ENCODE measurements around the gene CNPY1. TPM values are rescaled to one million over a fixed set of nuclear protein-coding genes. Genes with fewer than 3 reads are reported as not detected.
"Not testable (repeated sequence)": the region's sequence is repeated elsewhere in the genome, so short reads cannot be mapped to it uniquely, and the experiment has no call there.

The CNPY1 gene
- total RNA-seq, 2 experiments from 2014 or later, result not detected

- Mint-ChIP-seq H3K36me3 (no peaks in the 10 kb centered on the region), H3K4me1 (peaks cover 2% of the 10 kb centered on the region), H3K9me3 (no peaks in the 10 kb centered on the region), H3K27me3 (peaks cover 59% of the 10 kb centered on the region), H3K4me3 (no peak overlapping the region), H3K27ac (no peak overlapping the region)
- ATAC-seq (ENCODE audit: low read depth) (no peak), DNase-seq (no peak)
- POLR2A ChIA-PET, result no interaction called here
These were observed 18.7 kb downstream of the CNPY1 start for GRCh38 chr7:155527664-155528063.

DNA sequence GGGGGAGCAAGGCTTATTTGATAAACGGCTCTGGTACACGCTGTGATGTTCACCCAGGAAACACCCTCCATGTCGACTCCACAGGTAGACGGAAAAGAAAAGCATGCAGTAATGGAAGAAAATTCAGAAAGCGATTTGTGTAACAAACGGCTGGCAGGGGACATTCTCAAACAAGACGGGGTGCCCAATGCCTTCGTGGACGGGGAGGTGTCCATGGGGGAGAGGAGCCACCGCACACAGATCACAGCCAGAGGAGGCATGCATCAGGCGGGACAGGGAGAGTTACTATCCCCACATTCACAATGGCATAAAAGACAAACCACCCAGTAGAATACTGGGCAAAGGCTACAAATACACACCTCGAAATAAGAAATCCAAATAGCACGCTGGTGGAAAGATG is 20.1 kb downstream of the CNPY1 start:
- Mint-ChIP-seq H3K4me3 (no peak overlapping the region), H3K9me3 (no peaks in the 10 kb centered on the region), H3K4me1 (no peaks in the 10 kb centered on the region), H3K27me3 (peaks cover 47% of the 10 kb centered on the region), H3K36me3 (no peaks in the 10 kb centered on the region), H3K27ac (no peak overlapping the region)
- ATAC-seq (ENCODE audit: low read depth) (no peak), DNase-seq (no peak)
- POLR2A ChIA-PET, result no interaction called here

DNA sequence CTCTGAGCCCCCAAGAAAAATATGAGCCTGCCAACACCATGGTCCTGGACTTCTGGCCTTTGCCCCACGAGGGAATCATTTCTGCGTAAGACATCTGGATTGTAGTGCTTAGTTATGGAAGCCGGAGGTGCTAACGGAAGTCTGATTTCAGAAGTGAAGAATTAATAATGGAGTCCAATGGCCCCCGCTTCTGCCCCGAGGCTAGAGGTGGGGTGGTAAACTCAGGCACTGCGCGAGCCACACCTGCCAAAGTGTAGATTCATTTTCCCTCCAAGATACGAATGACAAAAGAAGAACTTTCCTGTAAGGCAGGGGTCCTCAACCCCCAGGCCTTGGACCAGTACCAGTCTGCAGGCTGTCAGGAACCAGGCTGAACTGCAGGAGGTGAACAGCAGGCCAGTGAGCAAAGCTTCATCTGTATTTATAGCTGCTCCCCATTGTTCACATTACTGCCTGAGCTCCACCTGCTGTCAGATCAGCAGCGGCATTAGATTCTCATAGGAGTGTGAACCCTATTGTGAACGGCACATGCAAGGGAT is 22.3 kb downstream of the CNPY1 start:
- peaks cover 47% of the 10 kb centered on the region for H3K27me3 Mint-ChIP-seq
- H3K36me3 Mint-ChIP-seq, result no peaks in the 10 kb centered on the region
- H3K27ac Mint-ChIP-seq, result no peak overlapping the region
- POLR2A ChIA-PET, result no interaction called here
- no peaks in the 10 kb centered on the region for H3K4me1 Mint-ChIP-seq
- no peaks in the 10 kb centered on the region for H3K9me3 Mint-ChIP-seq
- no peak for DNase-seq
- ATAC-seq (ENCODE audit: low read depth), result no peak
- no peak overlapping the region for H3K4me3 Mint-ChIP-seq

GRCh38 chr7:155523168-155523675 is 23.1 kb downstream of the CNPY1 start:
- H3K9me3 Mint-ChIP-seq, result no peaks in the 10 kb centered on the region
- H3K4me3 Mint-ChIP-seq, result no peak overlapping the region
- H3K27ac Mint-ChIP-seq, result no peak overlapping the region
- POLR2A ChIA-PET, result no interaction called here
- DNase-seq (no peak), ATAC-seq (ENCODE audit: low read depth) (no peak)
- H3K4me1 Mint-ChIP-seq, result no peaks in the 10 kb centered on the region
- no peaks in the 10 kb centered on the region for H3K36me3 Mint-ChIP-seq
- peaks cover 40% of the 10 kb centered on the region for H3K27me3 Mint-ChIP-seq

DNA sequence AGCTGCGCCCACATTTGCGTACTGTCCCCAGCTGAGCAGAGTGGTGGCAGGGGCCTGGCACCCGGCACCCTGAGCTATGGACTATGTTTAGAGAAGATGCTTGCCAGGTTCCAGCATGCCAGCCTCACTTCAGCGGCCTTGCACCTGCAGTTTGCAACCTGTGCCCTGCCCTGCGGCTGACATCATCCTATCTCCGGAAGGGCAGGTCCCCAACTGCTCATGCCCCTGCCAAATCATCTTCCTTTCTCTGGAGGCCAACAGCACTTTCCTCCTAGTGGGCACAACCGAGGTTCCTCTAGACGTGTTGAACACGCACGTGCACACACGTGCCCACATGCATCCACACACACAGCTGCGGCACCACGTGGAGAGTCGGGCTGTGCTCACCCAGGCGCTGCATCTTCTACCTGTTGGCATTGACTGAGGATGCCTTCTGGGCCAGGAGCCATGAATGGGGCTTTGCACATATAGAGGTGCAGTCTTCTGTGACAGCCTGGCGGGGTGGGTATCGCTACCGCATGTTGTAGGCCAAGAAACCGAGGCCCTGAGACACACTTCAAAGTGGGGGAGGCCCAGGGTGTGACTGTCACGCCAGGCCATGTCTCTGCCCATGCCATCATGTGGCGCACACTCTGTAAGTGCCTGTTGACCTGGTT is 24.5 kb downstream of the CNPY1 start:
- Mint-ChIP-seq H3K4me1 (no peaks in the 10 kb centered on the region), H3K4me3 (no peak overlapping the region), H3K36me3 (no peaks in the 10 kb centered on the region), H3K27ac (no peak overlapping the region), H3K27me3 (peaks cover 43% of the 10 kb centered on the region), H3K9me3 (no peaks in the 10 kb centered on the region)
- POLR2A ChIA-PET, result no interaction called here
- no peak for DNase-seq
- no peak for ATAC-seq (ENCODE audit: low read depth)

DNA sequence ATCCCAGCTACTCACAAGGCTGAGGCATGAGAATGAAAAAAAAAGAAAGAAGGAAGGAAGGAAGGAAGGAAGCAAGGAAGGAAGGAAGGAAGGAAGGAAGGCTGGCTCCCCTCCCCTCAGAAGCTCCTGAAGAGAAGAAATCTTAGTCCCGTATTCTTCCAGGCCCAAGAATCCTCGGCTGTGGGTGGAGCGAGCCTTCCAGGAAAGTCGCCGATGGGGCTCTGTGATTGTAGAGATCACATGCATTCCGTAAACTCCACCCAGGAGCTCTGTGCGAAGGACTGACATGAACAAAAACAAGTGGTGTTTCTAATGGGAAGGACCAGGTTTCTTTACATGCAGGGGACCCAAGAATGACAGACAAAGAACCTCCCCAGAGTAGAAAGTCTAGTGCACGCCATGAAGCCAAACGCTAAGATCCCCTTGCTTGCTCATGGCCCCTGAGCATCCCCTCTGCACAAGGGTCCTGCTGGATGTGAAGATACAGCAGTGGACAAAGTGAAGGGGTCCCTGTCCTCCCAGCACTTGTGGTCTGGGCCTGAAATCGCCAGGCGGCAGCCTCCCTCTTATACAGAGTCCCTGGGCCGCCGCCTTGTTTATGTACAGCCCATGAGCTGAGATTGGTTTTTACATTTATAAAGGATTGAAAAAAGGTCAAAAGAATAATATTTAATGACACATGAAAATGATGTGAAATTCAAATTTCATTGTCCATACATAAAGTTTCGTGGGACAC is 25.2 kb downstream of the CNPY1 start:
- Mint-ChIP-seq H3K4me1 (no peaks in the 10 kb centered on the region), H3K36me3 (no peaks in the 10 kb centered on the region), H3K9me3 (no peaks in the 10 kb centered on the region), H3K27me3 (peaks cover 40% of the 10 kb centered on the region), H3K4me3 (no peak overlapping the region), H3K27ac (no peak overlapping the region)
- no peak for ATAC-seq (ENCODE audit: low read depth)
- no peak for DNase-seq
- POLR2A ChIA-PET, result no interaction called here

GRCh38 chr7:155520114-155520513 is 26.2 kb downstream of the CNPY1 start:
- ATAC-seq (ENCODE audit: low read depth) (no peak), DNase-seq (no peak)
- H3K27me3 Mint-ChIP-seq, result peaks cover 39% of the 10 kb centered on the region
- POLR2A ChIA-PET, result no interaction called here
- H3K4me1 Mint-ChIP-seq, result no peaks in the 10 kb centered on the region
- H3K36me3 Mint-ChIP-seq, result no peaks in the 10 kb centered on the region
- no peaks in the 10 kb centered on the region for H3K9me3 Mint-ChIP-seq
- no peak overlapping the region for H3K27ac Mint-ChIP-seq
- no peak overlapping the region for H3K4me3 Mint-ChIP-seq

GRCh38 chr7:155519358-155519757 is 27.0 kb downstream of the CNPY1 start:
- H3K4me1 Mint-ChIP-seq; H3K9me3 Mint-ChIP-seq; H3K36me3 Mint-ChIP-seq; H3K4me3 Mint-ChIP-seq; H3K27ac Mint-ChIP-seq; ATAC-seq (ENCODE audit: low read depth); DNase-seq; POLR2A ChIA-PET: not testable (repeated sequence)
- peaks cover 38% of the 10 kb centered on the region for H3K27me3 Mint-ChIP-seq

- no peak overlapping the region for H3K4me3 Mint-ChIP-seq
- ATAC-seq (ENCODE audit: low read depth) (no peak), DNase-seq (no peak)
- no peaks in the 10 kb centered on the region for H3K36me3 Mint-ChIP-seq
- POLR2A ChIA-PET, result no interaction called here
- peaks cover 41% of the 10 kb centered on the region for H3K27me3 Mint-ChIP-seq
- H3K27ac Mint-ChIP-seq, result no peak overlapping the region
- no peaks in the 10 kb centered on the region for H3K9me3 Mint-ChIP-seq
- no peaks in the 10 kb centered on the region for H3K4me1 Mint-ChIP-seq
These were observed 27.7 kb downstream of the CNPY1 start for GRCh38 chr7:155518633-155519032.

DNA sequence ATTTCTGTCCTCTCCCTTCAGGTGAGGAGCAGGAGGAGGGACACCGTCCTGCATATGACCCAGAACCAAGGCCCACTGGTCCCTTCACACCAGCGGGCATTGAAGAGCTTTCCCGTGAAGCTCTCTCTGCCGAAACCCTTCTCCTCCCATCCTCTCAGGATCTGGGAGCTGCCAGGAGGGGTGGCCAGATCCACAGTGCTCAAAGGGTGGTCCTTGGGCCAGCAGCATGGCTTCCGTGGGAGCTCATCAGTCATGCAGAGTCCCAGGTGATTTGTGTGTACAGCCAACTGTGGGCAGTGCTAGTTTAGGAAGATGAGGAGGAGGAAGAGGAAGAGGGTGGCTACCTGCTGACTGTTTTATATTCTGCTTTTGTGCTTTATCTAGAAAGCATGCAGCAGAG is 28.4 kb downstream of the CNPY1 start:
- no peaks in the 10 kb centered on the region for H3K4me1 Mint-ChIP-seq
- H3K9me3 Mint-ChIP-seq, result no peaks in the 10 kb centered on the region
- DNase-seq (no peak), ATAC-seq (ENCODE audit: low read depth) (no peak)
- POLR2A ChIA-PET, result no interaction called here
- H3K27ac Mint-ChIP-seq, result no peak overlapping the region
- no peak overlapping the region for H3K4me3 Mint-ChIP-seq
- H3K27me3 Mint-ChIP-seq, result peaks cover 45% of the 10 kb centered on the region
- no peaks in the 10 kb centered on the region for H3K36me3 Mint-ChIP-seq

DNA sequence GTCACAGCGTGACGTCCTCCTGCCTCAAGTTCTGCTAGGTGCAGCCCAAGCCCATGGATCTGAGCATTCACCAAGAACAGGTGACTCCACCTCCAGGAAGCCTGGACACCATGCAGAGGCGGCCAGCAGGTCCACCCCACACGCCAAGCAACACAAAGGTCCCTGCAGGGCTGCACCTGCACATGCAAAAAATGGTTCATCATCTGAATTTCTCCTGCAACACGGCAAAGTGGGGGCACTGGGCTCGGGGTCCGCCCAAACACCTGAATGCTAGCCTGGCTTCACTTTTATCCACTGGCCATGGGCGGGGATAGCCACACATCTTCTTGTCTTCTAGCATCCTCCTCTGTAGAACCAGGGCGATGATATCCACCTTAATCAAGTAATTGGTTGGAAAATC is 28.9 kb downstream of the CNPY1 start:
- POLR2A ChIA-PET, result no interaction called here
- Mint-ChIP-seq H3K27ac (no peak overlapping the region), H3K27me3 (peaks cover 51% of the 10 kb centered on the region), H3K36me3 (no peaks in the 10 kb centered on the region), H3K4me3 (no peak overlapping the region), H3K9me3 (no peaks in the 10 kb centered on the region), H3K4me1 (no peaks in the 10 kb centered on the region)
- ATAC-seq (ENCODE audit: low read depth) (no peak), DNase-seq (no peak)

DNA sequence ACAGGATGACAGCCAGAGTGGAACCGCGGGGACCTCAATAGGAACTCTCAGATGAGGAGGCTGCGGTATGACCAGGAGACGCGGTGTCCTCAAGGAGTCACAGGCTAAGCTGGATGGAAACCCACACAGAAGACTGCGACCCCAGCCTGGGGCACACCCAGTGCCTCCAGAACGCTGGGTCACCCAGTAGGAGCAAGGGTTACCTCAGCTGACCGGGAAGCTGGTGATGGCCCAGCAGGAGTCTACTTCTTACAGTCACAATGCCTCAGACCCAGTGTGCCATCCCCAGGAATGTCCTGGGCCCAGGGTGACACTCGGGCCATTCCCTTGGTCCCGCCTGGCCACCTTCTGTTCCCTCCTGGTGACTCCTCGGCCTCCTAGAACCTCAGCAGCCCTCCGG is 29.9 kb downstream of the CNPY1 start:
- no peak for ATAC-seq (ENCODE audit: low read depth)
- POLR2A ChIA-PET, result no interaction called here
- H3K4me1 Mint-ChIP-seq, result no peaks in the 10 kb centered on the region

DNA sequence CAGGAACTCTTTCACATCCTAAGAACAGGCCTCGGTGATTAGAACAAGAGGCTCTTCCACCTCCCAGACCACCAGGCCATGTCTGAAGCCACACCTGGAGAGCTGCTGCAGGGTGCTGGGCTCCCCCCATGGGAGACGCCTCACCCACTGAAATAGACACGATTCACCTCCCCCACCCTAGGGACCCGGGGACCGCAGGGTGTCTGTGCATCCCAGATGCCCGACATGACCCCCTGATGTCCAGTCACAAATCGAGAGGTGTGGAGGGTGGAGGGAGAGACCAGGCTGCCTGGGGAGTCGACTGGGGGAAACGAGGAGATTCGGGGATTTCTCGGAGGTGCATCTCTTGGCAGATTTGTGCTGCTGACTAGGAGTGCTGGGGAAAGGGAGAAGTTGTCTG is 31.0 kb downstream of the CNPY1 start:
- H3K27me3 Mint-ChIP-seq, result peaks cover 64% of the 10 kb centered on the region
- ATAC-seq (ENCODE audit: low read depth), result no peak

More for the DNA sequence above, 29.9 kb downstream of the CNPY1 start:
- no peaks in the 10 kb centered on the region for H3K36me3 Mint-ChIP-seq
- no peak overlapping the region for H3K4me3 Mint-ChIP-seq
- DNase-seq, result no peak
- no peaks in the 10 kb centered on the region for H3K9me3 Mint-ChIP-seq
- H3K27ac Mint-ChIP-seq, result no peak overlapping the region
- peaks cover 60% of the 10 kb centered on the region for H3K27me3 Mint-ChIP-seq

DNA sequence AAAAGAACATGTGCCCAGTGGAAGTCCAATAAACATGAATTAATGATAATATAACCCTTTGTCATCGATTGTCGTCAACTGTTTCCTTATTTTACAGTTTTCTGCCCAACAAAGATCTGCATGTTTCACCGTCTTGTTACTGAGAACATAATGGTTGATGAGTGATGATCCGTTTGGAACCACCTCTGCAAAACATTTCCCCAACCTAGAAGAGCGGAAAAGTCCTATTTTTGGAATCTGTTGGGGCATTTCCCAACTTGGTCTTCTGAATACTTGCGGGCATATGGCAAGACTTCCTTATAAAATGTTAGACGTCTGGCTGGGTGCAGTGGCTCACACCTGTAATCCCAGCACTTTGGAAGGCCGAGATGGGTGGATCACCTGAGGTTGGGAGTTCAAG is 32.1 kb downstream of the CNPY1 start:
- no peak overlapping the region for H3K4me3 Mint-ChIP-seq
- H3K4me1 Mint-ChIP-seq, result peaks cover 7% of the 10 kb centered on the region
- H3K36me3 Mint-ChIP-seq, result peaks cover under 1% of the 10 kb centered on the region
- POLR2A ChIA-PET, result no interaction called here
- no peak overlapping the region for H3K27ac Mint-ChIP-seq
- ATAC-seq (ENCODE audit: low read depth) (no peak), DNase-seq (no peak)
- peaks cover under 1% of the 10 kb centered on the region for H3K9me3 Mint-ChIP-seq
- peaks cover 62% of the 10 kb centered on the region for H3K27me3 Mint-ChIP-seq

More for the DNA sequence above, 31.0 kb downstream of the CNPY1 start:
- Mint-ChIP-seq H3K27ac (no peak overlapping the region), H3K9me3 (no peaks in the 10 kb centered on the region), H3K4me1 (peaks cover 2% of the 10 kb centered on the region), H3K4me3 (no peak overlapping the region), H3K36me3 (no peaks in the 10 kb centered on the region)
- no peak for DNase-seq
- POLR2A ChIA-PET, result no interaction called here

Measured in activated naive CD8-positive, alpha-beta T cell treated with anti-CD3 and anti-CD28 coated beads, Interleukin-2, amount 10 ng/mL, durations not matched to agents 7 days and 5 days (primary cell).